Measurements from ENCODE around the gene FBXO2.
A peak's percentile ranks its signal among the peaks of the same experiment; 100 is the strongest.

FBXO2 gene

GRCh38 chr1:11654137-11654938 is at the start of gene FBXO2, which contains the start of gene FBXO44:
Gene FBXO2 (minus strand): TSS chr1:11654429. CDS start chr1:11654340, 89 bp downstream.
Gene FBXO44 (plus strand): TSS chr1:11654877. CDS start chr1:11655836, 959 bp downstream.
- DNase-seq: peak; percentile 13

GRCh38 chr1:11703357-11704193 is 49.3 kb upstream of the FBXO2 start:
- no peak for DNase-seq

GRCh38 chr1:11701981-11702803 is 48.0 kb upstream of the FBXO2 start:
- DNase-seq: no peak

GRCh38 chr1:11701551-11701961 is 47.3 kb upstream of the FBXO2 start:
- no peak for DNase-seq

- DNase-seq: no peak
Measured at GRCh38 chr1:11700601-11701467, 46.6 kb upstream of the FBXO2 start.

GRCh38 chr1:11697893-11698210 is 43.6 kb upstream of the FBXO2 start:
- DNase-seq: no peak

- no peak for DNase-seq
Measured at GRCh38 chr1:11697188-11697892, 43.1 kb upstream of the FBXO2 start.

GRCh38 chr1:11695861-11696260 is 41.6 kb upstream of the FBXO2 start:
- DNase-seq: no peak

GRCh38 chr1:11693917-11694316 is 39.7 kb upstream of the FBXO2 start:
- no peak for DNase-seq

- DNase-seq: peak; percentile 81
Measured at GRCh38 chr1:11693024-11693590, 38.9 kb upstream of the FBXO2 start.

GRCh38 chr1:11691928-11692711 is 37.9 kb upstream of the FBXO2 start:
- DNase-seq: no peak

- no peak for DNase-seq
Measured at GRCh38 chr1:11691302-11691914, 37.2 kb upstream of the FBXO2 start, which contains the start of gene DRAXIN. Gene DRAXIN (plus strand): TSS chr1:11691710. CDS start chr1:11706259, 14,549 bp downstream.

GRCh38 chr1:11690397-11691301 is 36.4 kb upstream of the FBXO2 start:
- DNase-seq: no peak

- no peak for DNase-seq
Measured at GRCh38 chr1:11688506-11688905, 34.3 kb upstream of the FBXO2 start.

- no peak for DNase-seq
Measured at GRCh38 chr1:11685210-11685752, 31.1 kb upstream of the FBXO2 start.

GRCh38 chr1:11684070-11684469 is 29.8 kb upstream of the FBXO2 start:
- DNase-seq: peak; percentile 22

GRCh38 chr1:11682799-11683198 is 28.6 kb upstream of the FBXO2 start:
- no peak for DNase-seq

- DNase-seq: no peak
Measured at GRCh38 chr1:11682287-11682771, 28.1 kb upstream of the FBXO2 start.

Measured in fibroblast of skin of right biceps (primary cell).